Astrocyte of the cerebellum (primary cell): ENCODE results near the gene E2F2.

Source experiments
- DNase-seq: peaks from one replicate; pipeline ENCODE4 v3.0.0-alpha.2; 2011; ENCODE audit warnings: low read depth
- H3K4me3 ChIP-seq: 2 replicates; pipeline ENCODE4 v1.5.1; 2011; ENCODE audit warnings: mild to moderate bottlenecking, low read depth, low read length, moderate library complexity
- CTCF ChIP-seq: IDR thresholded peaks from 2 replicates; pipeline ENCODE4 v1.5.1; 2012; ENCODE audit warnings: low read length, low read depth, moderate library complexity, mild to moderate bottlenecking; ENCODE audit errors: missing control alignments
- in situ Hi-C: cut with HindIII; loops from 2 replicates; pipeline ENCODE4 v1.10.0; 2017; ENCODE audit warnings: low sequenced_read_pairs

Gene E2F2

GRCh38 chr1:23575226-23575810 lies 44.3 kb upstream of the E2F2 start:
- in situ Hi-C loops: no loop called here
- no peak for TF ChIP-seq CTCF
- H3K4me3 ChIP-seq: no peak overlapping the region
- DNase-seq: no peak

GRCh38 chr1:23574265-23574754 lies 43.3 kb upstream of the E2F2 start:
- no peak for TF ChIP-seq CTCF

GRCh38 chr1:23573574-23574182 lies 42.6 kb upstream of the E2F2 start:
- no peak for TF ChIP-seq CTCF
- in situ Hi-C loops: no loop called here

More at GRCh38 chr1:23574265-23574754, 43.3 kb upstream of the E2F2 start:
- H3K4me3 ChIP-seq: no peak overlapping the region
- in situ Hi-C loops: no loop called here
- no peak for DNase-seq

DNA sequence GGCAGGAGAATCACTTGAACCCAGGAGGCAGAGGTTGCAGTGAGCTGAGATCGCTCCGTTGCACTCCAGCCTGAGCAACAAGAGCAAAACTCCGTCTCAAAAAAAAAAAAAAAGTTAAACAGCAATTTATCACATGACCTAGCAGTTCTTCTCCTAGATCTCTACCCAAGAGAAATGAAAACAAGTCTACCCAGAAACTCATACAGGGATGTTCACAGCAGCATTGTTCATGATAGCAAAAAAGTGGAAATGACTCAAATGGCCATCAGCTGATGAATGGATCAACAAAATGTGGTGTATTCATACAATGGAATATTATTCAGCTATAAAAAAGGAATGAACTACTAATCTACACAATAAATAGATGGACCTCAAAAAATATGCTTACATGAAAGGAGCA lies 40.4 kb upstream of the E2F2 start:
- no peak for DNase-seq

More at GRCh38 chr1:23573574-23574182, 42.6 kb upstream of the E2F2 start:
- DNase-seq: no peak
- H3K4me3 ChIP-seq: no peak overlapping the region

DNA sequence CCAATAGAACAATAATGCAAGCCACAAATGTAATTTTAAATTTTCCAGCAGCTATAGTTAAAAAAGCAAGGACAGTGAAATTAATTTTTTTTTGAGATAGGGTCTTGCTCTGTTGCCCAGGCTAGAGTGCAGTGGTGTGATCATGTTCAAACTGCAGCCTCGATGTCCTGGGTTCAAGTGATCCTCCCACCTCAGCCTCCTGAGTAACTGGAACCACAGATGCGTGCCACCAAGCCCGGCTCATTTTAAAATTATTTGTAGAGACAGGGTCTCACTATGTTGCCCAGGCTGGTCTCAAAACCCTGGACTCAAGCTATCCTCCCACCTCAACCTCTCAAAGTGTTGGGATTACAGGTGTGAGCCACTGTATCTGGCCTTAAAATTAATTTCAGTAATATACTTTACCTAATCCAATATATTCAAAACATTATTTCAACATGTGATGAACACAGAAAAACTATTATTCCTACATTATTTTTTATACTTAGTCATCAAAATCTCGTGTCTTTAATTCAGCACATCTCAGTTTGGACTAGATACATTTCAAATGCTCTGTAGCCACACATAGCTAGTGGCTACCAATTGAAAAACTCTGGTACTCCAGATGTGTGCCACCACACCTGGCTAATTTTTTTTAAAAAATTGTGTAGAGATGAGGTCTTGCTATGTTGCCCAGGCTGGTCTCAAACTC lies 39.1 kb upstream of the E2F2 start:
- no peak for TF ChIP-seq CTCF
- DNase-seq: no peak
- H3K4me3 ChIP-seq: no peak overlapping the region
- in situ Hi-C loops: no loop called here

More for the DNA sequence above, 40.4 kb upstream of the E2F2 start:
- no peak for TF ChIP-seq CTCF
- in situ Hi-C loops: no loop called here
- no peak overlapping the region for H3K4me3 ChIP-seq

DNA sequence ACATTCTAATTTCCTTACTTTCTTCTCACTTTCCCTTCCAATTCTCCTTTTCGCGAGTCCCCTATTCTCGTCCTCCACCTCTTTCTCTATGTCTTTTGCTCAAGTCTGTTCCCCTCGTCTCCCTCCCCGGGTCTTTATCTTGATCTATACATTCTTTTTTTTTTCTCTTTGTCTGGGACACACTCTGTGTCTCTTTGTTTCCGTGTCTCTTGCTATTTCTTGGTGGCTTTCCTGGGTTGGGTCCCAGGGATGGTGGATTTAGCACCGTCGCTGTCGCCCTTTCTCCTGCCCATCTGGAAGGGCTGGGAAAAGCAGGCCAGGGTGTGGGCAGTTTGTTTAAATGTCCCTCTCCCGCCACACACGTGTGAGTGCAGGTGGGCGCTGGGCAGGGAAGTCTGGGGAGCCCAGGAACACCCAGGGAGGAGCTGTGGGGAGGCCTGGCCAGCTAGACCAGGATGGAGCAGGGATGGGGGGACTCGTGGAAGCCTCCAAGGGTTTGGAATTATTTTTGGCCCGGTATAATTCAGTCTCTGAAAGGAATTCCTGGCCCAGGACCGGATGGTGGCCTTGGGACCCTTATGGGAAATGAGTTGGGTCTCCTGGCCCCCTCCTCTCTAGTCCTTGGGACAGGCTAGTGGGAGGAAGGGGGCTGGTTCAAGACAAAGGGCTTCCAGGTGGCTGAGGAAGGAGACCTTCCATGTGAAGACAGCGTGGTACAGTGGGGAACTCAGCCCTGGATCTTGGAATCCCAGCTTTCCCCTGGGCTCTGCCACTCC lies 37.8 kb upstream of the E2F2 start:
- DNase-seq: no peak
- in situ Hi-C loops: no loop called here
- H3K4me3 ChIP-seq: peak overlapping the region; percentile 44

More for the DNA sequence above, 37.8 kb upstream of the E2F2 start:
- TF ChIP-seq CTCF: no peak
